Gastrocnemius medialis (tissue), 4 donors: ENCODE measurements around the gene CDKL5. TPM values are rescaled to one million over a fixed set of nuclear protein-coding genes. Genes with fewer than 3 reads are reported as not detected.

Source experiments
- ATAC-seq, 2 donors: fragments of 150-250 bp; one replicate each; pipeline ENCODE4 v1.9.1; 2016
- DNase-seq, 2 donors: peaks; one replicate each; pipeline ENCODE4 v3.0.0-alpha.2; 2019
- H3K27ac ChIP-seq, 4 donors: fragments of 200-600 bp; sonication (generic); 1 replicate in 1 of 4; 2 replicates in 3 of 4; pipeline ENCODE4 v1.5.1; 2016 to 2018; ENCODE audit warnings: mild to moderate bottlenecking in 2 of 4, moderate library complexity in 1 of 4
- H3K27me3 ChIP-seq, 3 donors: fragments of 200-600 bp; sonication (generic) in 2 of 3; 1 replicate in 1 of 3; 2 replicates in 2 of 3; pipeline versions ENCODE4 v1.5.1 to v1.6.0; 2016 to 2019; ENCODE audit warnings: mild to moderate bottlenecking in 1 of 3, moderate library complexity in 1 of 3
- H3K36me3 ChIP-seq, 2 donors: fragments of 200-600 bp; sonication (generic) in 1 of 2; one replicate each; pipeline ENCODE4 v1.5.1; 2017 to 2018
- H3K4me1 ChIP-seq, 2 donors: fragments of 200-600 bp; sonication (generic) in 1 of 2; one replicate each; pipeline ENCODE4 v1.5.1; 2016 to 2017; ENCODE audit warnings: mild to moderate bottlenecking in 2 of 2
- H3K4me3 ChIP-seq, 4 donors: fragments of 200-600 bp; sonication (generic) in 3 of 4; 1 replicate in 1 of 4; 2 replicates in 3 of 4; pipeline ENCODE4 v1.5.1; 2016 to 2019; ENCODE audit warnings: mild to moderate bottlenecking in 2 of 4
- H3K9me3 ChIP-seq, 3 donors: fragments of 200-600 bp; sonication (generic) in 2 of 3; 1 replicate in 1 of 3; 2 replicates in 2 of 3; pipeline ENCODE4 v1.5.1; 2016 to 2019
- POLR2A ChIP-seq, 2 donors: fragments of 450-650 bp; IDR thresholded peaks; one replicate each; pipeline ENCODE4 v1.6.1; 2017; ENCODE audit warnings: antibody characterized with exemption in 2 of 2, mild to moderate bottlenecking in 2 of 2, moderate library complexity in 2 of 2
- in situ Hi-C, 4 donors: fragments of 200-750 bp; cut with MboI; loops; one replicate each; pipeline versions ENCODE4 v1.15.0 to v1.8.0; 2017; ENCODE audit warnings: low sequenced_read_pairs in 4 of 4
- intact Hi-C: fragments of 100-400 bp; cut with DNase I; formaldehyde crosslinking; loops from one replicate; pipeline ENCODE4 v1.15.1; 2023; ENCODE audit warnings: low total_unique reads
- total RNA-seq, 4 donors: library from RNA; depleted of rRNA; stranded (reverse); fragments of >200 nt; gene quantifications; one replicate each; pipeline versions ENCODE4 v1.1.0 to v1.2.3, GENCODE V29; 2016
- TF ChIP-seq, protein P1 (sequence below), 5 experiments: fragments of 450-650 bp in 3 of 5; fragments of 200-600 bp in 2 of 5; sonication (generic) in 2 of 5; IDR thresholded peaks in 4 of 5; conservative IDR thresholded peaks in 1 of 5; 1 replicate in 4 of 5; 2 replicates in 1 of 5; pipeline ENCODE4 v1.5.1; 2016 to 2019; ENCODE audit warnings: antibody characterized with exemption in 5 of 5, mild to moderate bottlenecking in 3 of 5, moderate library complexity in 3 of 5

The CDKL5 gene
- total RNA-seq, 4 donors from 2014 or later = 1.5 to 3.0 (median 2.8) TPM

DNA sequence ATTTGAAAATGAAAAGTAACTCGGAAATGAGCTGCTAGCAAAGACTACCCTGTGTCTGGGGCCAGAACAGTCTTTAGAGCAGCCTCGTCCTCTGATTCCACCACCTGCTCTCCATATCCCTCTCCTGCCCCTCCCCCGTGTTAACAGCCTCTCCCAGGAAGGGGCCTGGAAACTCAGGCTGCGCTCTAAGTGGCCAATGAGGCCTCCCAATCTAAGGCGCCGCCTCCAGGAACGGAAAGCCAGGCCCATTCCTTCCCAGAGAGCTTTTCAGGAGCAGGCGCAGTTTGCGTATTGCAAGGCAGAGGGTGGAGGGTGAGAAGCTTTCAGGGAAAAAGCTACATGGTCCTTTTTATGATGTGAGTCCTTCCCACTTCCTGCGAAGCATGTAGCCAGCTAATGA lies 215.3 kb downstream of the CDKL5 start:
- H3K27me3 ChIP-seq = no peaks in the 10 kb centered on the region
- in situ Hi-C loops = no loop called here
- intact Hi-C loops = no loop called here
- ATAC-seq = no peak
- no peaks in the 10 kb centered on the region for H3K36me3 ChIP-seq
- no peak overlapping the region for H3K27ac ChIP-seq
- TF ChIP-seq POLR2A (IDR thresholded peaks at IDR 0.05) = no peak
- TF ChIP-seq, protein P1, sequence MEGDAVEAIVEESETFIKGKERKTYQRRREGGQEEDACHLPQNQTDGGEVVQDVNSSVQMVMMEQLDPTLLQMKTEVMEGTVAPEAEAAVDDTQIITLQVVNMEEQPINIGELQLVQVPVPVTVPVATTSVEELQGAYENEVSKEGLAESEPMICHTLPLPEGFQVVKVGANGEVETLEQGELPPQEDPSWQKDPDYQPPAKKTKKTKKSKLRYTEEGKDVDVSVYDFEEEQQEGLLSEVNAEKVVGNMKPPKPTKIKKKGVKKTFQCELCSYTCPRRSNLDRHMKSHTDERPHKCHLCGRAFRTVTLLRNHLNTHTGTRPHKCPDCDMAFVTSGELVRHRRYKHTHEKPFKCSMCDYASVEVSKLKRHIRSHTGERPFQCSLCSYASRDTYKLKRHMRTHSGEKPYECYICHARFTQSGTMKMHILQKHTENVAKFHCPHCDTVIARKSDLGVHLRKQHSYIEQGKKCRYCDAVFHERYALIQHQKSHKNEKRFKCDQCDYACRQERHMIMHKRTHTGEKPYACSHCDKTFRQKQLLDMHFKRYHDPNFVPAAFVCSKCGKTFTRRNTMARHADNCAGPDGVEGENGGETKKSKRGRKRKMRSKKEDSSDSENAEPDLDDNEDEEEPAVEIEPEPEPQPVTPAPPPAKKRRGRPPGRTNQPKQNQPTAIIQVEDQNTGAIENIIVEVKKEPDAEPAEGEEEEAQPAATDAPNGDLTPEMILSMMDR (IDR thresholded peaks at IDR 0.05 in 4 of 5, conservative IDR thresholded peaks at IDR 0.05 in 1 of 5) = no peak
- DNase-seq = no peak
- no peaks in the 10 kb centered on the region for H3K9me3 ChIP-seq
- no peaks in the 10 kb centered on the region for H3K4me1 ChIP-seq
- H3K4me3 ChIP-seq = no peak overlapping the region

DNA sequence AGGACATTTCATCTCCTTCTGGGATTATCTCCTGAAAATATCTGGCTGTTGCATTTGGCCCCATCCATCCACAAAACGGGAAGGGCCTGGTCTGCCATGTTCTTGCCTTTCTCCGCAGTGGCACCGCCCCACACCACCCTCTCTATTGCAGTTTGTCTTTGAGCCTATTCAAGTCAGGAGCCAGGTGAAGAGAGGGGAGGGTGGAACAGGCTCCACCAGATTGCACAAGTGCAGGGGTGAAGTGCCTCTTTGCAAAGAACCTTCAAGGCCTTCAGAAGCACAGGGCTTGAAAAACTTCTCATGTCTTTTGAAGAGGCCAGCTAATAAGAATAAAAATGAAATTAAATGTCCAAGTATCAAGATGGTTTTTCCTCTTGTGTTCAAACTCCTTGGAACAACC lies 217.8 kb downstream of the CDKL5 start:
- Histone ChIP-seq H3K4me3 (no peak overlapping the region), H3K4me1 (no peaks in the 10 kb centered on the region), H3K36me3 (no peaks in the 10 kb centered on the region), H3K9me3 (no peaks in the 10 kb centered on the region), H3K27me3 (no peaks in the 10 kb centered on the region), H3K27ac (no peak overlapping the region)
- no peak for ATAC-seq
- TF ChIP-seq, protein P1 (IDR thresholded peaks at IDR 0.05 in 4 of 5, conservative IDR thresholded peaks at IDR 0.05 in 1 of 5) = no peak
- TF ChIP-seq POLR2A (IDR thresholded peaks at IDR 0.05) = no peak
- DNase-seq = no peak
- intact Hi-C loops (no loop called here), in situ Hi-C loops (no loop called here)

DNA sequence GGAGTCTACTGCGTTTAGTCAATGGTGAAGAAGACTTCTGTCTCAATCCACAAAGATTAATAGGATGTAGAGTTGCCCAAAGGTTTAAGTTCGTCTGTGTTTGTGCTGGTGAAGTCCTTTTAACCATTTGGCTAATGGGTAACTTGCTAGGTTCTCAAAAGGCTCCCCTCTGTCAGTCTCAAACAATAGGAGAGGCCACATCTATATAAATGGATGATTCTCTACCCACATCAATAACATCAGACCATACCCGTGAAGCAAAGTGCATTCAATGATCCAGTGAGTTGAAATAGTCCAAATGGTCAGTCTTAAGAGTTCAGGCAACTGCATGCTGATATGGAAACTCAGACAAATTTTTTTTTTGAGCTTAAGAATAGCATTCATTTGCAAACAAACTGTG lies 218.4 kb downstream of the CDKL5 start:
- no peaks in the 10 kb centered on the region for H3K36me3 ChIP-seq
- DNase-seq (no peak), ATAC-seq (no peak)
- no peak overlapping the region for H3K27ac ChIP-seq
- in situ Hi-C loops (no loop called here), intact Hi-C loops (no loop called here)
- no peaks in the 10 kb centered on the region for H3K4me1 ChIP-seq
- TF ChIP-seq POLR2A (IDR thresholded peaks at IDR 0.05) = no peak
- H3K27me3 ChIP-seq = no peaks in the 10 kb centered on the region
- no peaks in the 10 kb centered on the region for H3K9me3 ChIP-seq
- H3K4me3 ChIP-seq = no peak overlapping the region

DNA sequence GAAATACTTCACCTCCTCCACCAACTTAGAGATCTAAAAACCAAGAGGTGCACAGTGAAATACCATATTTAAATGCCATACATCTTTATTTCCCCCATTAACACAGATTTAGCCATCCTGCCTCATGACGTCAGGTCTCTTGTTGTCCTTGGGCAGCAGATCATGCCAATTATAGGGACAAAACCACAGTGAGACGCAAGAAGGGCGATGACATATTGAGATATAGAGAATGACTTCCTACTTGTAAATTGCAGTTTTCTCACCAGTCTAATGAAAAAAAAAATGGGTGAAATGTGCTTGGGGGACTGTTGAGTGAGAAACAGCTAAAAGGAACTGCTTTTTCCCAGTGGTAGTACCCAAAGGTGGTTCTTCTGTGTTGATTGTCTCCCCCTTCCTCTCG lies 222.2 kb downstream of the CDKL5 start:
- no peaks in the 10 kb centered on the region for H3K4me1 ChIP-seq
- TF ChIP-seq, protein P1 (IDR thresholded peaks at IDR 0.05 in 4 of 5, conservative IDR thresholded peaks at IDR 0.05 in 1 of 5) = no peak
- TF ChIP-seq POLR2A (IDR thresholded peaks at IDR 0.05) = no peak
- DNase-seq = no peak
- ATAC-seq = no peak
- H3K27me3 ChIP-seq = no peaks in the 10 kb centered on the region
- intact Hi-C loops = no loop called here
- no peak overlapping the region for H3K4me3 ChIP-seq
- no peaks in the 10 kb centered on the region for H3K9me3 ChIP-seq
- H3K36me3 ChIP-seq = no peaks in the 10 kb centered on the region
- H3K27ac ChIP-seq = no peak overlapping the region
- in situ Hi-C loops = no loop called here

DNA sequence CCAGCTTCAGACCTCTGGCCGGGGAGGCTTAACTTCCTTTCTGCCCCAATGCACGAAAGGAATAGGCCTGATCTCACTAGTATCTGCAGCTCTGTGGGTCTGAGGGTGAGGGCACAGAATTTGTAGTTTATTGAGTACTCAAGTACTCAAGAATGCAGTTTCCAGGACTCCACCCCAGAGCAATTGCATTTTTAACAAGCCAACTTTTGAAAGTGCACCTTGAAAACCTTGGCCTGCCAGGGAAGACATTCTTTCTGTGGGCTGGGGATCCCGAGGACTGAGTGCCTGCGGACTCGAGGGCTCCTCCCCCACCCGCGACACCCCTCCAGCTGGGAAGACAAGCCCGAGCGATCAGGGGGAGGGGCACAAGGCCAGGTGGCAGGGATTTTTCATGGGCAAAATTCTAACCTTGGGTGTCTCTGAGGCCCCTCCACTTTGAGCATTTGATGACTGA lies 224.1 kb downstream of the CDKL5 start:
- no peak for TF ChIP-seq POLR2A (IDR thresholded peaks at IDR 0.05)
- TF ChIP-seq, protein P1 (IDR thresholded peaks at IDR 0.05 in 4 of 5, conservative IDR thresholded peaks at IDR 0.05 in 1 of 5) = no peak
- Histone ChIP-seq H3K4me3 (no peak overlapping the region), H3K36me3 (no peaks in the 10 kb centered on the region), H3K27me3 (no peaks in the 10 kb centered on the region), H3K4me1 (no peaks in the 10 kb centered on the region), H3K27ac (no peak overlapping the region), H3K9me3 (no peaks in the 10 kb centered on the region)
- in situ Hi-C loops = no loop called here
- intact Hi-C loops = no loop called here
- DNase-seq (no peak), ATAC-seq (no peak)
